Stimulated activated CD4-positive, alpha-beta T cell treated with anti-CD3 and anti-CD28 coated beads, TNF-alpha, amount 100 ng/mL, for 24 hours (primary cell): ENCODE results near the gene SLC35G6.
A peak's percentile ranks its signal among the peaks of the same experiment; 100 is the strongest.
"Not testable (repeated sequence)": the region's sequence is repeated elsewhere in the genome, so short reads cannot be mapped to it uniquely, and the experiment has no call there.

Experiments used
- DNase-seq, 3 experiments: peaks; one replicate each; pipeline ENCODE4 v3.0.0-alpha.2; 2020; ENCODE audit warnings: low read depth in 3 of 3

SLC35G6 gene

GRCh38 chr17:7478276-7479212 is 2.7 kb upstream of the SLC35G6 start:
- peak in 2 of 3 experiments; percentile 38 to 59 for DNase-seq

DNA sequence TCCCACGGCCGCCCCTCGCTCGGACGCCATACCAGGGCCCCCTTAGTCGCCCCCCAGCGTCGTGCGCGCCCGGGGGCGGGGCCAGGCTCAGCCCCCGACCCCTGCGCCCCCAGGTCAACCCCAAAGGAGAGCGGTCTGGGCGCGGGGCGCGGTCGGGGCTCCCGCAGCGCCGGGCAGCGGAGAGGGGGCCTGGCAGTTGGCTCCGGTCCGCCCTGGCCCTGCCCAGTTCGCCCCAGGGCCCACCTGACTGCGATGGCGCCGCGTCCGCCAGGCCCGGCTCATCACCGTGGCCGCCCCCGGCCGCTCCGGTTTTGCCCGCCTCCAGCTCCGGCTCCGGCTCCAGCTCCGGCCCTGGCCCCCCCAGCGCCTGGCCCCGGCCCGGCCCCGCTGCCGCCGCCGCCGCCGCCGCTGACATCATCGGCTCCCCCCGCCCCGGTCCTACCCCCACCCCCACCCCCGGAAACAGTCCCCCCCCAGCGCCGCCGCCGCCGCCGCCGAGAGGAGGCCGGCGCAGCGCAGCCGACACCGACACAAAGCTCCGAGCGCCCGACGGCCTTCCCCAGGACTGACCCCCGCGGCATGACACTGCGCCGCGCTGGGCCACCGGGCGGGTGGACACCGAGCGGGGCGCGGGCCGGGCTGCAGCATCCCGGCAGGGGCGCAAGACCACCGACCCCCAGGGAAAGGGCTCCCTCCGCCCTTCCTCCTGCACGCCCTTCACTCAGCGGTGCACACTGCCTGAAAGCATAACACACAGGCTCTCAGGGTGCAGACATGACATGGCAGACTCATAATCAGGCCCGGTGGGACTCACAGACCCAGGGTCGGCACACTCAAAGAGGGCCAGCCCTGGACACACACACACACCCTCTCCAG is 1.8 kb upstream of the SLC35G6 start, which contains the start of gene ZBTB4:
Gene ZBTB4, minus strand, starts transcription at position 419 of the 876 bp plus-strand sequence. CDS start 12,830 bp downstream, outside the sequence.
- DNase-seq = peak in 1 of 3 experiments; percentile 52

- no peak for DNase-seq
These were observed 1.2 kb upstream of the SLC35G6 start for GRCh38 chr17:7480089-7480384.

DNA sequence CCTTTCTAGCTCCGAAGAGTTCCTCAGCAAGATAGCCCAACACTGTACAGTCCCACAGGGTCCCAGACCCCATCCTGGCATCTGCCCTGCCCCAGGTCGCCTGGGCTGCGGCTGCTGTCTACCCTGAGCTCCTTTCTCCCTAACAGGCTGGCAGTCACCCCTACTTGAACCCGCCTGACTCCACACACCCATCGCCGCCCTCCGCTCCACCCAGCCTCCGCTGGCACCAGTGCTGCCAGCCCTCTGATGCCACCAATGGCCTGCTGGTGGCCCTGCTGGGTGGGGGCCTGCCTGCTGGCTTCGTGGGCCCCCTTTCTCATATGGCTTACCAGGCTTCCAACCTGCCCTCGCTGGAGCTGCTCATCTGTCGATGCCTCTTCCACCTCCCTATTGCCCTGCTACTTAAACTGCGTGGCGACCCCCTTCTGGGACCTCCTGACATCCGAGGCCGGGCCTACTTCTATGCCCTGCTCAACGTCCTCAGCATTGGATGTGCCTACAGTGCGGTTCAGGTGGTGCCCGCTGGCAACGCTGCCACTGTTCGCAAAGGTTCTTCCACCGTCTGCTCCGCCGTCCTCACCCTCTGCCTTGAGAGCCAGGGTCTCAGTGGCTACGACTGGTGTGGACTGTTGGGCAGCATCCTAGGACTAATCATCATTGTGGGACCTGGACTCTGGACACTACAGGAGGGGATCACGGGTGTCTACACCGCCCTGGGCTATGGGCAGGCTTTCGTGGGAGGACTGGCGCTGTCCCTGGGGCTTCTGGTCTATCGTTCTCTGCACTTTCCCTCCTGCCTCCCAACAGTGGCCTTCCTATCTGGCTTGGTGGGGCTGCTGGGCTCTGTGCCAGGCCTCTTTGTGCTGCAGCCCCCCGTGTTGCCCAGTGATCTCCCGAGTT is 846 bp downstream of the SLC35G6 start:
- not testable (repeated sequence) for DNase-seq

DNA sequence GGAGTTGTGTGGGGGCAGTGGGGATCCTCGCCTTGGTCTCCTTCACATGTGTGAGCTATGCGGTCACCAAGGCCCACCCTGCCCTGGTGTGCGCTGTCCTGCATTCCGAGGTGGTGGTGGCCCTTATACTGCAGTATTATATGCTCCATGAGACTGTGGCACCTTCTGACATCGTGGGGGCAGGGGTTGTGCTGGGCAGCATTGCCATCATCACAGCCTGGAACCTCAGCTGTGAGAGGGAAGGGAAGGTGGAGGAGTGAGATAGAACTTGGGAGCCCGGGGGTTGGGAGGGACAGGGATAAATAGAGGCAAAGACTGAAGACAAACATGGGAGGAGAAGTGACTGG is 1.5 kb downstream of the SLC35G6 start:
- not testable (repeated sequence) for DNase-seq

DNA sequence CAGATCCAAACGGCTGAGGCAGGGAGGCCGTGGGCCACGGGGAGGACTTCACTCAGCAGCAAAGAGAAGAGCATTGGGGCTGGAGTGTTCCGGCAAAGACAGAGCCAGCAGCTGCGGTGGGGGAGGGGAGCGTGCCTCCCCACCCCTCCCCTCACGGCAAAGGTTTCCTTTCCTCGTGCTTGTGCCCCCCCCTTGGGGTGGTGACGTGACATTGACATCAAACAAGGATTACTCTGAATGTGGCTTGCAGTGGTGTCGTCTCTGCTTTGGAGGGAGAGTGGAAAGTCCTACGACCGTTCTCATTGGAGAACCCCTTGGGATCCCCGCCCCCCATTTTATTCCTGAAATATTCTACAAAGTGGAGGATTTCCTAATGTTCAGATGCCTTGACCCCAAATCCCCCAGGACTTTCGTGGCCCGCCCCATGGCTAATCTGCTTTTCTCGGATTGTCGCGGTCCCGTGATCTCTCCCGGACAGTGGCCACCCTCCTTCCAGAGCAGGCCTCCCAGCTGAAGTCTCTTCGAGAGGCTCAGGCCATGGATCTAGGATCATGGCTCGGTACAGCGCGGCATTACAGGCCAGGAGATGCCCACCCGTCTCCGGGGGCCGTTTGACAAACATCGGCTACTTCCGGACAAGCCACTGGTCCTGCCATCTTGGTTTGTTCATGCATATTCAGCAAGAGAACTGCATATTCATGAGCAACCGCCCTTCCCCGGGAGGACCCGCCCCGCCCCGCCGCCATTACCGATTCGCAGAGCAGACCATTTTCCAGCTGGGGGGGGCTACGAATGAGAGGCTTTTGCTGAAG is 2.2 kb downstream of the SLC35G6 start:
- peak; percentile 78 to 90 (median 87) for DNase-seq

DNA sequence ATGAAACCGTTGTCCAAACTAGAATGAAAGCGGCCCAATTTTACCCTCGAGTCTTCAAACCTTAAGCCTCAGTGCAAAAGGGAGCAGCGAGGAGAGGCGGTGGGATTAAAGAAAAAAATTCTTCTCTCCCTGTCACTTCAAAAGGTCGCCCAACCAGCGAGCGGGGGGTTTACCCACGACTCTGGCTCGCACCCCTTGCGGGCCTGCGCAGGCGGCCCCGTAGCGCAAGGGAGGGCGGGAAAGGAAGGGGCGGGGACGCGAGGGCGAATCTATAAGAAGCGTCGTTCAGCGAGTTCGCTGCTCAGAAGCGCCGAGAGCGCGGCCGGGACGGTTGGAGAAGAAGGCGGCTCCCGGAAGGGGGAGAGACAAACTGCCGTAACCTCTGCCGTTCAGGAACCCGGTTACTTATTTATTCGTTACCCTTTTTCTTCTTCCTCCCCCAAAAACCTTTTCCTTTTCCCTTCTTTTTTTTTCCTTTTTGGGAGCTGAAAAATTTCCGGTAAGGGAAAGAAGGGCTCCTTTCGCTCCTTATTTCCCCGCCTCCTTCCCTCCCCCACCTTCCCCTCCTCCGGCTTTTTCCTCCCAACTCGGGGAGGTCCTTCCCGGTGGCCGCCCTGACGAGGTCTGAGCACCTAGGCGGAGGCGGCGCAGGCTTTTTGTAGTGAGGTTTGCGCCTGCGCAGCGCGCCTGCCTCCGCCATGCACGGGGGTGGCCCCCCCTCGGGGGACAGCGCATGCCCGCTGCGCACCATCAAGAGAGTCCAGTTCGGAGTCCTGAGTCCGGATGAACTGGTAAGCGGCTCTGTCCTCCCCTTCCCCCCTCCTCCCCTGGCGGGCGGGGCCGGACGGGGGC is 3.0 kb downstream of the SLC35G6 start, which contains the start of gene POLR2A:
Gene POLR2A, plus strand, starts transcription at position 300 of the 852 bp plus-strand sequence.
- peak; percentile 94 to 95 (median 95) for DNase-seq

GRCh38 chr17:7484919-7485377 is 3.7 kb downstream of the SLC35G6 start:
- no peak for DNase-seq

GRCh38 chr17:7486181-7486580 is 4.9 kb downstream of the SLC35G6 start:
- DNase-seq = no peak

- DNase-seq = no peak
These were observed 8.9 kb downstream of the SLC35G6 start for GRCh38 chr17:7490144-7490543.

DNA sequence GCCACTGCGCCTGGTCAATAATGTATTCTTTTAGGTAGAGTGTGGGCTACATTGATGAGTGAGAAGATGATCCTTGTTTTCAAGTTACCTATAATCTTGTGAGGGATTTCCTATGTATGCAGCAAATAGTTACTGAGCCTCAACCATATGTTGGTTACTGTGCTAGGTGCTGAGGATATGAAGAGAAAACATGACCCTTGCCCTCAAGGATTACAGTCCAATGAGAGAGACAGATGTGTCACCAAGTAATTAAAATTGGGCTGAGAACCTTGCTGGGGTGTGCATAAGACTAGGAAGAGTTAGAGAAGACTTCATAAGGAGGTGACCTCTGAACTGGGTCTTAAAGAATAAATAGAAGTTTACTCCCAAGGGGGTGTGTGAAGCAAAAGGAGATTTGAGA is 10.3 kb downstream of the SLC35G6 start:
- no peak for DNase-seq

- no peak for DNase-seq
These were observed 12.7 kb downstream of the SLC35G6 start for GRCh38 chr17:7493941-7494340.

- DNase-seq = no peak
These were observed 14.7 kb downstream of the SLC35G6 start for GRCh38 chr17:7495906-7496434.

DNA sequence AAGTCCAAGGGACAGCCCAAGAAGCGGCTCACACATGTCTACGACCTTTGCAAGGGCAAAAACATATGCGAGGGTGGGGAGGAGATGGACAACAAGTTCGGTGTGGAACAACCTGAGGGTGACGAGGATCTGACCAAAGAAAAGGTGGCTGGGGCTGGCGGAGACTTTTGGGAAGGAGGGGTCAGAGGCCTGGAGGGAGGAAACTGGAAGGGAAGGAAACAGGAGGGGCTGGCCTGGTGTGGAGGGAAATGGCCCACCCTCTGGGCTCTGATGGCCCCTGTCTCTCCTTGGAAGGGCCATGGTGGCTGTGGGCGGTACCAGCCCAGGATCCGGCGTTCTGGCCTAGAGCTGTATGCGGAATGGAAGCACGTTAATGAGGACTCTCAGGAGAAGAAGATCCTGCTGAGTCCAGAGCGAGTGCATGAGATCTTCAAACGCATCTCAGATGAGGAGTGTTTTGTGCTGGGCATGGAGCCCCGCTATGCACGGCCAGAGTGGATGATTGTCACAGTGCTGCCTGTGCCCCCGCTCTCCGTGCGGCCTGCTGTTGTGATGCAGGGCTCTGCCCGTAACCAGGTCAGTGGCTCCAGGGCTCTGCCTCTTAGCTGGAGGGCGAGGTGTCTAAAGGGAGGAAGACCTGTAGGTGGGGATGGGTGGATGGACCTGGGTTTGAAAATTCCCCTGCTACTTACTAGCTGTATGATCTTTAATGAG is 15.4 kb downstream of the SLC35G6 start:
- DNase-seq = no peak

- DNase-seq = no peak
These were observed 16.0 kb downstream of the SLC35G6 start for GRCh38 chr17:7497228-7497627.

DNA sequence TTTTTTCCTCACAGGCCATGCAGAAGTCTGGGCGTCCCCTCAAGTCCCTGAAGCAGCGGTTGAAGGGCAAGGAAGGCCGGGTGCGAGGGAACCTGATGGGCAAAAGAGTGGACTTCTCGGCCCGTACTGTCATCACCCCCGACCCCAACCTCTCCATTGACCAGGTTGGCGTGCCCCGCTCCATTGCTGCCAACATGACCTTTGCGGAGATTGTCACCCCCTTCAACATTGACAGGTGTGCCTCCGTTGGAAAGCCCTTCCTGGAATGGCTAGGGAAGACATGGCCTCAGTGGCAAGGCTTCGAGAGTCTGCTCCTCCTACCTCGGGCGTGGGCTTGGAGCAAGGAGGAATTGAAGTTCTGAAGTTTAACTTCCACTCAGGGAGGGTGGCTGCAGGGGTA is 16.4 kb downstream of the SLC35G6 start:
- no peak for DNase-seq

GRCh38 chr17:7499161-7499560 is 17.9 kb downstream of the SLC35G6 start:
- DNase-seq = no peak

GRCh38 chr17:7501729-7502128 is 20.5 kb downstream of the SLC35G6 start:
- DNase-seq = no peak
